Measurements from ENCODE around the gene ZWILCH. TPM values are rescaled to one million over a fixed set of nuclear protein-coding genes. Genes with fewer than 3 reads are reported as not detected.
A peak's percentile ranks its signal among the peaks of the same experiment; 100 is the strongest.

The ZWILCH gene
- total and polyA plus RNA-seq, 4 donors: 1.5 to 11.3 (median 2.9) TPM

GRCh38 chr15:66590435-66590834 lies 85.3 kb downstream of the ZWILCH start:
- Histone ChIP-seq H3K4me1 (ENCODE audit: control insufficient read depth in 4 of 4, insufficient read depth in 4 of 4, low read length in 3 of 4) (peaks cover 6 to 17% (median 11%) of the 10 kb centered on the region in 4 donors), H3K9me3 (ENCODE audit: control insufficient read depth in 4 of 4, low read length in 3 of 4) (no peaks in the 10 kb centered on the region), H3K9ac (ENCODE audit: low read depth in 1 of 2, low read length in 2 of 2) (no peak overlapping the region), H3K27me3 (ENCODE audit: control insufficient read depth in 4 of 4, insufficient read depth in 4 of 4, low read length in 3 of 4) (no peaks in the 10 kb centered on the region), H3K27ac (ENCODE audit: low read depth in 1 of 2, low read length in 2 of 2) (no peak overlapping the region), H3K36me3 (ENCODE audit: control insufficient read depth in 4 of 4, insufficient read depth in 3 of 4, low read depth in 1 of 4, low read length in 3 of 4) (no peaks in the 10 kb centered on the region), H3K4me3 (ENCODE audit: low read depth in 1 of 3, low read length in 3 of 3) (no peak overlapping the region)
- 47% methylated on average over 2 of the region's 2 CpGs for WGBS
- TF ChIP-seq RAD21 (IDR thresholded peaks at IDR 0.05) (peak in 1 of 2 donors; percentile 32), HNF4G (IDR thresholded peaks at IDR 0.05) (peak; percentile 77), CTCF (IDR thresholded peaks at IDR 0.05; ENCODE audit: low read depth, low read length, missing input control) (no peak), TAF1 (conservative IDR thresholded peaks at IDR 0.05) (no peak), FOXA2 (IDR thresholded peaks at IDR 0.05) (no peak), NR2F2 (IDR thresholded peaks at IDR 0.05) (no peak), RXRA (IDR thresholded peaks at IDR 0.05) (peak; percentile 36 to 57), GABPA (IDR thresholded peaks at IDR 0.05 in 1 of 2, conservative IDR thresholded peaks at IDR 0.05 in 1 of 2) (no peak), FOXA1 (IDR thresholded peaks at IDR 0.05) (no peak), YY1 (IDR thresholded peaks at IDR 0.05) (no peak), EGR1 (IDR thresholded peaks at IDR 0.05; ENCODE audit: low read depth in 2 of 2) (no peak), SP1 (IDR thresholded peaks at IDR 0.05) (peak; percentile 67), ATF3 (IDR thresholded peaks at IDR 0.05) (no peak), HNF4A (conservative IDR thresholded peaks at IDR 0.05) (peak; percentile 91 to 92), JUND (IDR thresholded peaks at IDR 0.05) (peak in 1 of 2 donors; percentile 63), ZBTB33 (IDR thresholded peaks at IDR 0.05) (no peak)
- TF ChIP-seq, protein P1, sequence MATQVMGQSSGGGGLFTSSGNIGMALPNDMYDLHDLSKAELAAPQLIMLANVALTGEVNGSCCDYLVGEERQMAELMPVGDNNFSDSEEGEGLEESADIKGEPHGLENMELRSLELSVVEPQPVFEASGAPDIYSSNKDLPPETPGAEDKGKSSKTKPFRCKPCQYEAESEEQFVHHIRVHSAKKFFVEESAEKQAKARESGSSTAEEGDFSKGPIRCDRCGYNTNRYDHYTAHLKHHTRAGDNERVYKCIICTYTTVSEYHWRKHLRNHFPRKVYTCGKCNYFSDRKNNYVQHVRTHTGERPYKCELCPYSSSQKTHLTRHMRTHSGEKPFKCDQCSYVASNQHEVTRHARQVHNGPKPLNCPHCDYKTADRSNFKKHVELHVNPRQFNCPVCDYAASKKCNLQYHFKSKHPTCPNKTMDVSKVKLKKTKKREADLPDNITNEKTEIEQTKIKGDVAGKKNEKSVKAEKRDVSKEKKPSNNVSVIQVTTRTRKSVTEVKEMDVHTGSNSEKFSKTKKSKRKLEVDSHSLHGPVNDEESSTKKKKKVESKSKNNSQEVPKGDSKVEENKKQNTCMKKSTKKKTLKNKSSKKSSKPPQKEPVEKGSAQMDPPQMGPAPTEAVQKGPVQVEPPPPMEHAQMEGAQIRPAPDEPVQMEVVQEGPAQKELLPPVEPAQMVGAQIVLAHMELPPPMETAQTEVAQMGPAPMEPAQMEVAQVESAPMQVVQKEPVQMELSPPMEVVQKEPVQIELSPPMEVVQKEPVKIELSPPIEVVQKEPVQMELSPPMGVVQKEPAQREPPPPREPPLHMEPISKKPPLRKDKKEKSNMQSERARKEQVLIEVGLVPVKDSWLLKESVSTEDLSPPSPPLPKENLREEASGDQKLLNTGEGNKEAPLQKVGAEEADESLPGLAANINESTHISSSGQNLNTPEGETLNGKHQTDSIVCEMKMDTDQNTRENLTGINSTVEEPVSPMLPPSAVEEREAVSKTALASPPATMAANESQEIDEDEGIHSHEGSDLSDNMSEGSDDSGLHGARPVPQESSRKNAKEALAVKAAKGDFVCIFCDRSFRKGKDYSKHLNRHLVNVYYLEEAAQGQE (IDR thresholded peaks at IDR 0.05): peak; percentile 29
- TF ChIP-seq, protein P2, sequence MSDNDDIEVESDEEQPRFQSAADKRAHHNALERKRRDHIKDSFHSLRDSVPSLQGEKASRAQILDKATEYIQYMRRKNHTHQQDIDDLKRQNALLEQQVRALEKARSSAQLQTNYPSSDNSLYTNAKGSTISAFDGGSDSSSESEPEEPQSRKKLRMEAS (IDR thresholded peaks at IDR 0.05): no peak
- DNase-seq (ENCODE audit: low spot score): no peak
